Karpas-422 (cell line): ENCODE data around the gene NLRP3. TPM values are rescaled to one million over a fixed set of nuclear protein-coding genes. Genes with fewer than 3 reads are reported as not detected.
A peak's percentile ranks its signal among the peaks of the same experiment; 100 is the strongest.

Experiments
- DNase-seq: peaks from one replicate; pipeline ENCODE4 v3.0.0-alpha.2; 2015
- H2AFZ ChIP-seq: fragments of 200-600 bp; sonication (generic); 2 replicates; pipeline ENCODE4 v1.6.1; 2014; ENCODE audit warnings: antibody characterized with exemption, low read length, mixed read lengths
- H3K27ac ChIP-seq: fragments of 200-600 bp; sonication (generic); 2 replicates; pipeline ENCODE4 v1.5.1; 2014; ENCODE audit warnings: mild to moderate bottlenecking, low read length, moderate library complexity
- H3K27me3 ChIP-seq: fragments of 200-600 bp; sonication (generic); 2 replicates; pipeline ENCODE4 v1.6.1; 2014; ENCODE audit warnings: low read length, mixed read lengths
- H3K36me3 ChIP-seq: fragments of 200-600 bp; sonication (generic); 2 replicates; pipeline ENCODE4 v1.6.1; 2014; ENCODE audit warnings: low read length, mixed read lengths; ENCODE audit not compliant: insufficient read depth
- H3K4me1 ChIP-seq: fragments of 200-600 bp; sonication (generic); 2 replicates; pipeline ENCODE4 v1.6.1; 2014; ENCODE audit warnings: mild to moderate bottlenecking, low read length, mixed read lengths
- H3K4me2 ChIP-seq: fragments of 200-600 bp; sonication (generic); 2 replicates; pipeline ENCODE4 v1.6.1; 2014; ENCODE audit warnings: low read length, low read depth, mild to moderate bottlenecking; ENCODE audit not compliant: poor library complexity, severe bottlenecking
- H3K4me3 ChIP-seq: fragments of 200-600 bp; sonication (generic); 2 replicates; pipeline ENCODE4 v1.5.1; 2014; ENCODE audit warnings: mild to moderate bottlenecking, antibody characterized with exemption, low read length, mixed read lengths
- H3K79me2 ChIP-seq: fragments of 200-600 bp; sonication (generic); 2 replicates; pipeline ENCODE4 v1.6.1; 2014; ENCODE audit warnings: mild to moderate bottlenecking, low read length, mixed read lengths
- H3K9ac ChIP-seq: fragments of 200-600 bp; sonication (generic); 2 replicates; pipeline ENCODE4 v1.6.0; 2014; ENCODE audit warnings: low read length
- H3K9me2 ChIP-seq: fragments of 200-600 bp; sonication (generic), shearing (Covaris generic); replicated peaks from 2 replicates; pipeline ENCODE4 v1.6.0; 2014; ENCODE audit warnings: mild to moderate bottlenecking, low read length, moderate library complexity; ENCODE audit not compliant: insufficient read depth
- H3K9me3 ChIP-seq: fragments of 300-700, 200-600 bp; sonication (generic); 2 replicates; pipeline ENCODE4 v1.6.1; 2014; ENCODE audit warnings: low read length, mixed read lengths
- H4K20me1 ChIP-seq: fragments of 200-600 bp; sonication (generic); 2 replicates; pipeline ENCODE4 v1.6.1; 2014; ENCODE audit warnings: mild to moderate bottlenecking, antibody characterized with exemption, low read length, low read depth; ENCODE audit not compliant: insufficient read depth
- total RNA-seq: library from RNA; depleted of rRNA; stranded (reverse); fragments of >200 nt; shearing (Covaris generic); gene quantifications from 2 replicates; pipeline ENCODE4 v1.2.3, GENCODE V29; 2014; ENCODE audit warnings: low replicate concordance

Gene NLRP3
- total RNA-seq, 1 experiment from 2014 or later: not detected

- Histone ChIP-seq H3K9ac (no peak overlapping the region), H3K9me3 (no peaks in the 10 kb centered on the region), H3K79me2 (no peaks in the 10 kb centered on the region), H3K4me3 (no peak overlapping the region), H3K4me2 (no peak overlapping the region), H3K27me3 (no peaks in the 10 kb centered on the region), H3K36me3 (no peaks in the 10 kb centered on the region), H3K27ac (no peak overlapping the region), H4K20me1 (no peaks in the 10 kb centered on the region), H2AFZ (no peak overlapping the region), H3K9me2 (no peaks in the 10 kb centered on the region), H3K4me1 (no peaks in the 10 kb centered on the region)
- no peak for DNase-seq
Observed at GRCh38 chr1:247417831-247418230, 1.9 kb downstream of the NLRP3 start.

- Histone ChIP-seq H3K4me3 (no peak overlapping the region), H4K20me1 (no peaks in the 10 kb centered on the region), H2AFZ (no peak overlapping the region), H3K79me2 (no peaks in the 10 kb centered on the region), H3K4me1 (no peaks in the 10 kb centered on the region), H3K9me3 (no peaks in the 10 kb centered on the region), H3K9me2 (no peaks in the 10 kb centered on the region), H3K27me3 (no peaks in the 10 kb centered on the region), H3K4me2 (no peak overlapping the region), H3K27ac (no peak overlapping the region), H3K36me3 (no peaks in the 10 kb centered on the region), H3K9ac (no peak overlapping the region)
- DNase-seq: no peak
Observed at GRCh38 chr1:247419336-247419735, 3.4 kb downstream of the NLRP3 start.

GRCh38 chr1:247421074-247421473, 5.1 kb downstream of the NLRP3 start:
- Histone ChIP-seq H3K36me3 (no peaks in the 10 kb centered on the region), H2AFZ (no peak overlapping the region), H3K9ac (no peak overlapping the region), H3K4me3 (no peak overlapping the region), H4K20me1 (no peaks in the 10 kb centered on the region), H3K27ac (no peak overlapping the region), H3K9me3 (no peaks in the 10 kb centered on the region), H3K79me2 (no peaks in the 10 kb centered on the region), H3K9me2 (no peaks in the 10 kb centered on the region), H3K4me2 (no peak overlapping the region), H3K4me1 (no peaks in the 10 kb centered on the region), H3K27me3 (no peaks in the 10 kb centered on the region)
- no peak for DNase-seq

GRCh38 chr1:247429496-247429895, 13.5 kb downstream of the NLRP3 start:
- Histone ChIP-seq H3K4me2 (no peak overlapping the region), H3K9me3 (no peaks in the 10 kb centered on the region), H3K79me2 (no peaks in the 10 kb centered on the region), H4K20me1 (no peaks in the 10 kb centered on the region), H3K9ac (no peak overlapping the region), H3K4me3 (no peak overlapping the region), H2AFZ (no peak overlapping the region), H3K27ac (no peak overlapping the region), H3K36me3 (no peaks in the 10 kb centered on the region), H3K27me3 (no peaks in the 10 kb centered on the region), H3K9me2 (no peaks in the 10 kb centered on the region), H3K4me1 (no peaks in the 10 kb centered on the region)
- DNase-seq: no peak

- Histone ChIP-seq H2AFZ (no peak overlapping the region), H3K9me3 (no peaks in the 10 kb centered on the region), H3K4me2 (no peak overlapping the region), H3K36me3 (no peaks in the 10 kb centered on the region), H3K9ac (no peak overlapping the region), H3K27me3 (no peaks in the 10 kb centered on the region), H3K79me2 (no peaks in the 10 kb centered on the region), H4K20me1 (no peaks in the 10 kb centered on the region), H3K4me1 (no peaks in the 10 kb centered on the region), H3K27ac (no peak overlapping the region), H3K4me3 (no peak overlapping the region), H3K9me2 (no peaks in the 10 kb centered on the region)
- no peak for DNase-seq
Observed at GRCh38 chr1:247430434-247430833, 14.5 kb downstream of the NLRP3 start.

- Histone ChIP-seq H3K4me2 (no peak overlapping the region), H3K27ac (no peak overlapping the region), H3K9ac (no peak overlapping the region), H3K4me3 (no peak overlapping the region), H3K27me3 (no peaks in the 10 kb centered on the region), H3K4me1 (no peaks in the 10 kb centered on the region), H3K9me3 (no peaks in the 10 kb centered on the region), H4K20me1 (no peaks in the 10 kb centered on the region), H3K36me3 (no peaks in the 10 kb centered on the region), H3K9me2 (no peaks in the 10 kb centered on the region), H2AFZ (no peak overlapping the region), H3K79me2 (no peaks in the 10 kb centered on the region)
- peak; percentile 42 for DNase-seq
Observed at GRCh38 chr1:247431643-247432042, 15.7 kb downstream of the NLRP3 start.

GRCh38 chr1:247434005-247434404, 18.0 kb downstream of the NLRP3 start:
- no peaks in the 10 kb centered on the region for H3K9me3 ChIP-seq
- H3K4me3 ChIP-seq: no peak overlapping the region
- H3K36me3 ChIP-seq: no peaks in the 10 kb centered on the region
- no peaks in the 10 kb centered on the region for H3K4me1 ChIP-seq
- H3K9me2 ChIP-seq: no peaks in the 10 kb centered on the region
- no peak for DNase-seq
- no peak overlapping the region for H3K9ac ChIP-seq
- no peak overlapping the region for H3K4me2 ChIP-seq
- no peak overlapping the region for H2AFZ ChIP-seq
- H3K27me3 ChIP-seq: no peaks in the 10 kb centered on the region
- H3K27ac ChIP-seq: no peak overlapping the region
- H3K79me2 ChIP-seq: no peaks in the 10 kb centered on the region
- H4K20me1 ChIP-seq: no peaks in the 10 kb centered on the region

GRCh38 chr1:247435030-247435758, 19.2 kb downstream of the NLRP3 start:
- H3K27me3 ChIP-seq: no peaks in the 10 kb centered on the region
- no peaks in the 10 kb centered on the region for H3K9me3 ChIP-seq
- H3K9ac ChIP-seq: no peak overlapping the region
- no peaks in the 10 kb centered on the region for H3K36me3 ChIP-seq
- no peaks in the 10 kb centered on the region for H4K20me1 ChIP-seq
- H3K4me1 ChIP-seq: peaks cover 1% of the 10 kb centered on the region; the same call in 1 of the 2 replicates
- H3K79me2 ChIP-seq: no peaks in the 10 kb centered on the region
- no peak for DNase-seq
- no peak overlapping the region for H3K4me3 ChIP-seq
- no peak overlapping the region for H2AFZ ChIP-seq
- H3K4me2 ChIP-seq: no peak overlapping the region
- H3K9me2 ChIP-seq: no peaks in the 10 kb centered on the region
- no peak overlapping the region for H3K27ac ChIP-seq
